GM12801 (cell line): ENCODE data around the gene CERS2.

ENCODE experiments used
- CTCF ChIP-seq: IDR thresholded peaks from one replicate; pipeline ENCODE4 v1.5.1; 2011; ENCODE audit warnings: control low read depth; ENCODE audit not compliant: insufficient read length; ENCODE audit errors: extremely low read depth

Gene CERS2

GRCh38 chr1:151009206-151009587 lies 34.6 kb upstream of the CERS2 start:
- no peak for TF ChIP-seq CTCF

GRCh38 chr1:151008244-151009205 lies 33.9 kb upstream of the CERS2 start, which contains the start of gene PRUNE1:
Gene PRUNE1, plus strand, starts transcription at chr1:151008449. Its CDS starts 184 bp downstream, at chr1:151008633.
- TF ChIP-seq CTCF: no peak

- no peak for TF ChIP-seq CTCF
Measured at GRCh38 chr1:151007853-151008243, 33.2 kb upstream of the CERS2 start.

DNA sequence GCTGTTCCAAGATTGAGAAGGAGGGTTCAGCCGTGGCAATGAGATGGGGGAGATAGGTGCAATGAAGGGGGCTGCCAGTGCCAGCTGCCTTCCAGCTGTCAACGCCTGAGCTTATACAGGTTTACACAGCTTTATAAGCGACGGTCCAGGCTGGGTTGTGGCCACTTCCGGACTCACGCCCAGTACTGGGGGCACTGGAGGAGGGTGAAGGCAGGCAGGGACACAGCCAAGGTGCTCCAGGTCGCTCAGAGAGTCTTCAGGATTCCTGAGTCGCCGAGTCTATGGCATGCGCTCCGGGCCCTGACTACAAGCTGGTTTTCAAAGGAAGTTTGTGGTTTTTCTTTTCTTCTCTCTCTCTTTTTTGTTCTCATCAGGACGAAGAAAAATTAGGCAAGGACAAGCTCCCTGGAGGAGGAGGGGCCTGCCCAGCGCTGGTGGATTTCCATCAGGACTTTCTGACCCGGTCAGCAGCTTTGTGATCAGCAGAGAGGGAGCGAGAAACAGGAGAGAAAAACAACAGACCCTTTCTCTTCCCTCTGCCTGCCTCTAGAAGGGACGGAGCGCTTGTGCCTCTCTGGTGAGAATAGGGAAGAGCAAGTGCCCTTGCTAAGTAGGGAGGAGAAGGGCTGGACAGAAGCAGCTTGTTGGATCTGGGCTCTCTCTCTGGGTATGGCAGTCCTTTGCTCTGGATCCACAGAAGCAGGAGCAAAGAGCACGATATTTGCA lies 31.9 kb upstream of the CERS2 start, which contains the start of gene MINDY1:
Gene MINDY1, minus strand, starts transcription at position 576 of the 726 bp plus-strand sequence. CDS start 4,285 bp downstream, outside the sequence.
- TF ChIP-seq CTCF: no peak

GRCh38 chr1:151005729-151006319 lies 31.2 kb upstream of the CERS2 start:
- no peak for TF ChIP-seq CTCF

DNA sequence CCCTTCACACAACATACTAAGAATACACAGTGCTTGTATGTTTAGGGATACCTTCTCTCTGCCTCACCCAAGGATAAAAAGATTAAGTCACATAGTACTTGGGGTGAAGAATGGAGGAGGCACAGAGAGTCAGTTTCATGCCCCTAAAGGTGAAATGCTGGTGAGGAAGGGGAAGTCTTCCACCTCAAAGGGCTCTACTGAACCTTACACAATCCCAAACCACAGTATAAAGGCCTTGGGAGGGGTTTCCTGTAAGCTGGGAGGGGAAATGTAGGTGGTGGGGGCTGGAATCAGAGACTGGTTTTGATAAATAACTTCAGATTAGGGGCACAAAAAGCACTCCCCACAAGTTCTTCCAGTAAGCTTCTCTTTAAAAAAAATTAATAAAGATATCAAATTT lies 28.5 kb upstream of the CERS2 start:
- no peak for TF ChIP-seq CTCF

- no peak for TF ChIP-seq CTCF
Measured at GRCh38 chr1:151002611-151003010, 28.0 kb upstream of the CERS2 start.
